Forelimb muscle (tissue), 1 donor: ENCODE measurements around the gene SPACA9. TPM values are rescaled to one million over a fixed set of nuclear protein-coding genes. Genes with fewer than 3 reads are reported as not detected.

Experiments used
- DNase-seq: peaks from one replicate; pipeline ENCODE4 v3.0.0-alpha.2; 2013; ENCODE audit warnings: low read depth
- polyA plus RNA-seq: library from polyadenylated mRNA; unstranded; fragments of 120-200 nt; gene quantifications from one replicate; pipeline ENCODE4 v1.2.1, GENCODE V29; 2013; ENCODE audit not compliant: insufficient read length

The SPACA9 gene
- polyA plus RNA-seq, 1 donor: 2.3 TPM

GRCh38 chr9:132894346-132894745 is 15.6 kb downstream of the SPACA9 start:
- DNase-seq: no peak

- no peak for DNase-seq
Observed at GRCh38 chr9:132894862-132895835, 16.5 kb downstream of the SPACA9 start.

- no peak for DNase-seq
Observed at GRCh38 chr9:132896264-132896663, 17.6 kb downstream of the SPACA9 start.

- no peak for DNase-seq
Observed at GRCh38 chr9:132896906-132897305, 18.2 kb downstream of the SPACA9 start.

- DNase-seq: no peak
Observed at GRCh38 chr9:132898051-132898450, 19.4 kb downstream of the SPACA9 start.

- DNase-seq: peak; percentile 63
Observed at GRCh38 chr9:132901858-132902831, 23.4 kb downstream of the SPACA9 start.

GRCh38 chr9:132903574-132904492 is 25.1 kb downstream of the SPACA9 start:
- DNase-seq: no peak

- no peak for DNase-seq
Observed at GRCh38 chr9:132905726-132906125, 27.0 kb downstream of the SPACA9 start.

GRCh38 chr9:132908635-132909034 is 29.9 kb downstream of the SPACA9 start:
- no peak for DNase-seq

GRCh38 chr9:132909311-132909710 is 30.6 kb downstream of the SPACA9 start:
- no peak for DNase-seq

- DNase-seq: no peak
Observed at GRCh38 chr9:132910376-132910775, 31.7 kb downstream of the SPACA9 start.

- DNase-seq: no peak
Observed at GRCh38 chr9:132912131-132912530, 33.4 kb downstream of the SPACA9 start.

- DNase-seq: no peak
Observed at GRCh38 chr9:132914924-132915323, 36.2 kb downstream of the SPACA9 start.

GRCh38 chr9:132919614-132920268 is 41.0 kb downstream of the SPACA9 start:
- DNase-seq: no peak

GRCh38 chr9:132923346-132923902 is 44.7 kb downstream of the SPACA9 start:
- DNase-seq: no peak

- DNase-seq: no peak
Observed at GRCh38 chr9:132927704-132928103, 49.0 kb downstream of the SPACA9 start.

GRCh38 chr9:132931178-132931735 is 52.6 kb downstream of the SPACA9 start:
- DNase-seq: no peak

- DNase-seq: no peak
Observed at GRCh38 chr9:132935026-132935425, 56.3 kb downstream of the SPACA9 start.

GRCh38 chr9:132937463-132937901 is 58.8 kb downstream of the SPACA9 start:
- no peak for DNase-seq

- DNase-seq: no peak
Observed at GRCh38 chr9:132939169-132939568, 60.5 kb downstream of the SPACA9 start.
